HG02623 (cell line): ENCODE measurements around the gene TRAP1.
A peak's percentile ranks its signal among the peaks of the same experiment; 100 is the strongest.

Source experiments
- ATAC-seq: cut with Tn5 transposase; IDR thresholded peaks from one replicate; pipeline ENCODE4 v1.9.1; 2021; ENCODE audit warnings: moderate library complexity; ENCODE audit not compliant: unreplicated experiment

The TRAP1 gene

DNA sequence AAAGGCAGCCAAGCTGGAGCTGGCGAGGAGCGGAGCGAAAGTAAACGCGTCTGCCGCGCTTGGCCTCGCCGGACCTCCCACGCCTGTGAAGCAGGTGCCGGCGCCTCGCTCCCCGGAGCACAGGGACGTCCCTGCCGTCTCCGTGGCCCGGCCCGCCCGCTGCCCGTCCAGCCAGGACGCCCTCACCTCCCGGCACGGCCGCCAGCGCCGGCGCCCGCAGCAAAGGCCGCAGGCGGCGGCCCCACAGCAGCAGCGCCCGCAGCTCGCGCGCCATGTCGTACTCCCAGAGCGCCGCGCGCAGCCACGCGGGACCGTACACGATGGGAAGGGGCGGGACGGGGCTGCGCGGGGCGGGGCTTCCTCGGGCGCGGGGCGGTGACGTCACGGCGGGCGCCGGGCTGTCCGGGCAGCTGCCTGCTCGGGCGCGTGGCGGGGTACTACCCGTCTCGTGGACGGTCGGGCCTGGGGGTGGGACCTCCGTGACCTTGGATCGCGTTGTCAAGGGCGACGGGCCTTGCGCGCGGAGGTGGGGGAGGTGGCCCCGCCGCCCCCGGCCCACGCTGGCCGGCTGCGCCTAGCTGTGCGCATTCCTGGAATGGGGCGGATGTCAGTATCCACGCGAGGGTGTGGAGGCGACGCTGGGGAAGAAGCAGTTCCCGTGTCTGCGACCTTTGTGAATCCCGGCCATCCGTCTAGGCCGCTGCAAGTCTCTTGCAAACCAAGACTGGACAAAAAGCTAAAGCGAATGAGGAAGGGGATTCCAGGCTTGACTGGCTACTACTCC is at the start of gene TRAP1:
Gene TRAP1 (minus strand): TSS at position 290 of the 784 bp plus-strand sequence. CDS start 16 bp downstream, at position 274.
- peak; percentile 74 for ATAC-seq

DNA sequence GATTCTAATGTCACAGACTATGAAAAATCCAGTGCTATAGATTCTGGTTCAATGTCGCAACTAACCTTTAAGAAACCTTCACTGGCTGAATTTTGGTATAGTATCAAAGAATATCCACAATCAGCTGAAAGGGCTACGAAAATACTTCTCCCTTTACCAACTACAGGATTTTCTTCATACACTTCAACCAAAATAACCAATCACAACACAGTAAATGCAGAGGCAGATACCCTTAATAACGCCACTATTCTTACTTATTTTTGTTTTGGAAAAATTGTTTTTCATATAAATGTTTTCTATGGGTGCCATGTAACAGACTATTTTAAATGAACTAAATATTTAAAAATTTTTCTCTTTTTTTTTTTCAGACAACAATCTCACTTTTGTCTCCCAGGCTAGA is 48.9 kb upstream of the TRAP1 start:
- no peak for ATAC-seq

DNA sequence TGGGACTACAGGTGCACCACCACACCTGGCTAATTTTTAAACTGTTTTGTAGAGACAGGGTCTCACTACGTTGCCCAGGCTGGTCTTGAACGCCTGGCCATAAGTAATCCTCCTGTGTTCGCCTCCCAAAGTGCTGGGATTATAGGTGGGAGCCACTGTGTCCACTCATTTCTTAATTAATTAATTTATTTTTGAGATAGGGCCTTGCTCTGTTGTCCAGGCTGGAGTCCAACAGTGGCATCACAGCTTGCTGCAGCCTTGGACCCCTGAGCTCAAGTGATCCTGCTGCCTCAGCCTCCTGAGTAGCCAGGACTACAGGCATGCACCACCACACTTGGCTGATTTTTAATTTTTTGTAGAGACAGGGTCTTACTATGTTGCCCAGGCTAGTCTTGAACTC is 47.1 kb upstream of the TRAP1 start:
- no peak for ATAC-seq

DNA sequence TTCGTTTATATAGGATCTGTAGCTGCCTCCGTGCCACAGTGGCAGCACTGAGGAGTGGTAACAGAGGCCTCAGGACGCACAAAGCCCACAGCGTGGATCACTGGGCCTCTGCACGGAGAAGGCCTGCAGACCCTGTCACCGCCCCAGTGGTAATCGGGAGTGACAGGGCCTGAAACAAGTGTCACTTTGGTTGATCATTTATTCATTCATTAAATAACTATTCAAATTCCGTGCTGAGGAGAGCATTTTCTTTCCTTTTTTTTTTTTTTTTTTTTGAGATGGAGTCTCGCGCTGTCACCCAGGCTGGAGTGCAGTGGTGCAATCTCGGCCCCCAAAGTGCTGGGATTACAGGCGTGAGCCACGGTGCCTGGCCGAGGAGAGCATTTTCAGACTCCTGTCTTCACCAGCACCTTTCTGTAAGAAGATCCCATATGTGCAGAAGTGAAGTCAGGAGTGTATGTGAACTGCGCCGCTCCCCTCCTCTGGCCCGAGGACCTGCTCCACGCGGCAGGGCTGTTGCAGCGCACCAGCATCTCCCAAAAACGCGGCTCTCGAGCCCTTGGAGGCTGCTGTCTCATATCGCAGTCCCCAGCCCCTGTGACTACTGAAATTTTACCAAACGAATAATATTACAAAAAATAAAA is 44.9 kb upstream of the TRAP1 start:
- no peak for ATAC-seq

DNA sequence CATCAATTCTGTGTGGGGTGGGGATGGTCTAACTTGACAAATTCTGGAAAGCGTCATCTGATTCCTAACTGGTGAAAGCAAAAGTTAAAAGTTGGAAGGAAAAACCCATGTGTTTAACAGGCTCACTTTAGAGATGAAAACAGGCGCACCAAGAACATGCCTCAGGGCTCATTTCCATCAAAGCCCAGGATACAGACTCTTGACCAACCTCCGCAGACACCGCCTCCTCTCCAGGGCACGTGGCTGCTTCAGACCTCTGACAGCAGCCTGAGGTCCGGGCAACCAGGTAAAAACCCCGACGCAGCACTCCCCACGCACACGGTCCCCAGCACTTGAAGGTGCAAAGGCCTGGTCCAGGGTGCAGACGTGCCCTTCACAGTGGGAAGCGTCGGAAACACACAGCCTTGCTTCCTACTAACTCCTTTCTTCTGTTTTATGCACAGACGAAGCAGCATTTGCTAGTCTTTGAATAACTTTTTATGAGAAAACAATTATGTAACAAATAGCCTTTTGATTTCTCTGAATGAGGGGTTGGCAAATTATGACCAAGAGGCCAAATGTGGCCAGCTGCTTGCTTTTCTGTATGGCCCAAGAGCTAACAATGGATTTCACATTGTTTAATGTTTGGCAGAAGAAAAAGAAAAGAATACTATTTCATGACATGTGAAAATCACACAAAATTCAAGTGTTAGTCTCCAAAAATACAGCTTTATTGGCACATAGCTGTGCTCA is 44.2 kb upstream of the TRAP1 start:
- no peak for ATAC-seq

DNA sequence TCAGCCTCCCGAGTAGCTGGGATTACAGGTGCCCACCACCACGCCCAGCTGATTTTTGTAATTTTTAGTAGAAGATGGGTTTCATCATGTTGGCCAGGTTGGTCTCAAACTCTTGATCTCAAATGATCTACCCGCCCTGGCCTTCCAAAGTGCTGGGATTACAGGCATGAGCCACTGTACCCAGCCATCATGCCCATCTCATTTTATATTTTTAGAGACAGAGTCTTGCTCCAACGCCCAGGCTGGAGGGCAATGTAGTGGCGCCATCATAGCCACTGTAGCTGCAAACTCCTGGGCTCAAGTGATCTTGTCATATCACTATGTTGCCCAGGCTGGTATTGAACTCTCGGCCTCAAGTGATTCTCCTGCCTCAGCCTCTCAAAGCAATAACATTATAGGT is 43.2 kb upstream of the TRAP1 start:
- no peak for ATAC-seq

DNA sequence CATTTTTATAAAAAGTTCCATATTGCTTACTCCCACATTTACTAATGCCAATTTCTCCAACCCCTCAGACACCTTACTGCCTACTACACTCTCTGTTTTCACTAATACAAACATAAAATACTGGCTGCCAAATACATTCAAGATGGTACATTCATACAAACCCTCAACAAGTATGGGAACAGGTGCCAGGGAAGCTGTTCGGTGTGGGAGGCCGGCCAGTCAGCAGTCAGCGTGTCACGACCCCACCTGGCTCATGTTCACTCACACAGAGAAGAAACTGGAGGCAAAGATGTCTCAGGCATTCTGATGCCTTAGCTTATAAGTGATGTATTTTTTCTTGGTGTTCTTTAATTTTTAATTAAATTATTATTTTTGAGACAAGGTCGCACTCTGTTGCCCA is 42.4 kb upstream of the TRAP1 start:
- ATAC-seq: no peak

DNA sequence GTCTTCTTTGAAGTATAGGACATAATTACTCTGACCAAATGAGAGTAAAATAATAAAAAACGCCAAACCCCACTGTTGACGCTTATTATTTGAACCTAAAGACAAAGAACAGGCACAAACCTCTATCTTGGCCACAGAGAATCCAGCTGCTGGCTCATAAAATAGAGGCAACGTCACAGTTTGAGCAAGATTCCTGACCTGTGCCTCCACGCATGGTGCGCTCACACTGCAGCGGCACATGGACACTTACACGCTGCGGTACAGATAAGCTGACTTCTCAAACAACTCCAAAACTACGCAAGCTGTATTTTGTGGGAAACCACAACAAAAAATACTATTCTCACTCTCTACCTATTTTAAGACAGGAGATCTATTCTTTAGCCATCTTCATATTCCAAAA is 38.8 kb upstream of the TRAP1 start:
- ATAC-seq: no peak

DNA sequence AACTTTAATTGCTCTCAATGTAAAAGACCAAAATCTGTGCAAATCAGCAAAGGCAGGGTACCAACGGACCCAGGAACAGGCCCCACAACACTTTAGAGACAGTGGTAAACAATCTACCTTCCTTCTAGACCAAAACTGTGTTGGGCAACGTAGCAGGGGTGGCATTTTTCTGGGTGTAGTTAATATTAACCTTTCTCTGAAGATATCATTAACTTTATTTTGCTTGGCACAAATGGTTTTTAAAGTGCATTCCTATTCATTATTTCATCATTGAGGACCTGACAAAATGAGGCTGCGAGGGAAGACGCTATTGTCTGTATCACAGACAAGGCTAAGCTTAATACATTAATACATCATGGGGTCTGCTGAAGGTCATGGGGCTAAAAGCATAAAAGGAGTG is 37.9 kb upstream of the TRAP1 start:
- no peak for ATAC-seq

DNA sequence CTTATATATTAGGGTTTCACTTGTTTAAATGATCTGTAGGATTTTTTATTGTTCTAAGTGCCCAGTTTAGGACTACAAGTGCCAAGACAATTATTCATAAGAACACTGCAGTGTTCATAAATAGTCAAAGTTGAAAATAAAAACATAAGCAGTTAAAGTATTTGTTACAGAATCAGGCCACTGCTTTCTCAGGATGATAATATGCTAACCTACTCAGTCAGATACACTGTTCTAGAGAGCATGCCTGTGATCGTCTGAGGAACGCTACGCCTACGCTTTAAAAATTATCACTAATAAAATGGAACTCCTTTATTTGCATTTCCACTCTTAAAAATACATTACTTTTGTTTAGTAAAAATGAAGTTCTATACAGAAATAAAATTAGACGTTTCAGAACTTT is 37.4 kb upstream of the TRAP1 start:
- no peak for ATAC-seq

DNA sequence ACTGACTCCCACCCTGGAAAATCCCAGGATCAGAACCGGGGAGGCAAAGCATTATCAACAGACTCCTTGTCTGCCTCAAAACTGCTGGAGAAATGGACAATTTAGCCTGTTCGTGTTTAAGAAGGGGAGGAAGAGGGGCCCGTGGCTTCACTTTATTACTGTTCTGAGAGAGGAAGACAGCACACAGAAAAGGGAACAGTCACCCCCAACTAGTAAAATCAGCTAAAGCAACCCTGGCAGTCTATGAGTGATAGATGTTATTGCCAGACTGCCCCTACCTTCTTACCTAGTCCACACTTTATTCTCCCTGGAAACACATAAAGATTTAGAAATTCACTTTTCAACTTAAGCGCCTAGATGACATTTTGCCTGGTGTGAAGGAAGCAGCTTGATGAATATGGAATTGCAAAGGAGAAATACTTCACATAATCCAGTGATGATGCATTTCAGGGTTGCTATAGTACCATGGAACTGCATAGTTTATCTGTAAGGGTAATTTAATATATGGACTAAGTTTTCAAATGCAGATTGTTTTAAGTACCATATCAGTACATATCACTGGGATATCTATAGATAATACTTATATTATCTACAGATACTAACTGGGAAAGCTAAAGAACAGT is 36.9 kb upstream of the TRAP1 start:
- no peak for ATAC-seq

DNA sequence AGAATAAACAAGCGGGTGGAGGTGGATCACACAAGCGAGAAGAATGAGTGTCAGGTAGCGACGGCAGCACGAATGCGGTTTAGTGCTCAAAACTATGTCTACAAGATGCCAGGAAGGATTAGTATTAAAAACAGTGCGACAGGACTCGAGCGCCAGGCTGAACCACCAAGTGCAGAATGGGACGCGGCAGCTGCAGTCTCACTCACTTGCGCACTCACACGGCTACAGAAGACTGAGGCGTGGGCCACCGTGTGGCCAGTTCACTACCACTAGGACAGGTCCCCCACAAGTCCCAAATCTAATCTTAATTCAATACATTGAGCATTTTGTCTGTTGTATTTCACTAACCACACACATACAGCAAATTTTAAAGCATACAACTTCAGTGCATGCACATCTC is 35.7 kb upstream of the TRAP1 start:
- no peak for ATAC-seq

DNA sequence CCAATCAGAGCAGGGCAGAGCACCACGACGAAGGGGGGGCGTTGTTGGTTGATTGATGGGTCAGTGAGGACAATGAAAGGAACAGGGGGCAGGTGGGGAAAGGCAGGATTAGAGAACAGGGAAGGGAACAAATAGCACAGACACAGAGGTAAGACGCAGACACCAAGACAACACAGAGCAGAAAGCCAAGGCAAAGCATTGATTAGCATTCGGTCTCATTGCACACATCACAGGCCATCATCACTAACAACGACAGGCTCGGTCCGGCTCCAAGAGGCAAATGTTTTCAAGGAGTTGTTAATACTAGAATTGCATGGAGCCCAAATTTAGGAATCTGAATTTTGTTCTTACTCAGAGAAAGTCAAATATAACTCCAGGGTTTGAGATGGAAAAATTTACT is 34.6 kb upstream of the TRAP1 start:
- ATAC-seq: no peak

DNA sequence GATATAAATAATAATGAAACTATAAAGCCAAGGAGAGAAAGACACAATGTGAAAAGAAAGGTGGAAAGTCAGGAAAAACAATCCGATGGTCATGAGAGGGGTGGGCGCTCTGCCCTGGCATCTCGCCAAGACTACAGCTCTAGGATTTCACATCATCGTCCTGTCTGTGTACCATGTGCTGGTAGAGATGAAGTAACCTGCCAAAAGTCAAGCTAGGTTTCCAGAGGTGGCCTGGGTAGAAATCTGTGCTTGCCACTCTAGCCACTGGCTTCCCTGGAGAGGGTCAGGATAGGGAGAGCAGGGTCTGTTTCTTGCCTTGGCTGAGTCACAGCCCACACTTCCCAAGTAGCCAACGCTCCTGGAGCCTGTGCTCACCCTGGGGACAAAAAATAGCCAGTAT is 31.0 kb upstream of the TRAP1 start:
- ATAC-seq: no peak

DNA sequence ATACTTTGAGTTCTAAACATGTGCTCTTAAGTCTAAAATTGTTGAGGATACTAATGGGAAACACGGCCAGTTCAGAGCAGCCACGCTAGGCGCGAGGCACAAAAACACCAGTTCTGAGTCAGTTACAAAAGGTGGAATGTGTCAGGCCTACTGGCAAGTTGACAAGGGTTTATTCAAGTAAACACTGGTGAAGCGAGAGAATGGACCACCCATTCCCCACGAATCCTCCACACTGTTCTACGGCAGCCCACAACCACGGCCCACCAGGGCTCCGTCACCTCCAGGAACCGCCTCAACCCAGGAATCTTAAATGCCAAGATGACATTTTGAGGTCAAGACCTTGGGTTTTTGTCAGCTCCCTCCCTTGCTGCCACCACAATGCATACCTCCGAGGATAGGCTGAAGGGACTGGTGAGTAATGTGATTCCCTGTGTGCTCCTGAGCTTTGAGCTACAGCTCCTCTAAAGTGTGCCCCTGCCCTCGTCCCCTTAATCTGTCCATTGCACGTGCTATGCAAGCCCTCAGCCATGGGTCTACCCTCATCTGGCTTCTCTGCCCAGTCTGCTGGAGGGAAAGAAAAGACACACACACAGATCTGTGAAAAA is 28.5 kb upstream of the TRAP1 start:
- no peak for ATAC-seq

DNA sequence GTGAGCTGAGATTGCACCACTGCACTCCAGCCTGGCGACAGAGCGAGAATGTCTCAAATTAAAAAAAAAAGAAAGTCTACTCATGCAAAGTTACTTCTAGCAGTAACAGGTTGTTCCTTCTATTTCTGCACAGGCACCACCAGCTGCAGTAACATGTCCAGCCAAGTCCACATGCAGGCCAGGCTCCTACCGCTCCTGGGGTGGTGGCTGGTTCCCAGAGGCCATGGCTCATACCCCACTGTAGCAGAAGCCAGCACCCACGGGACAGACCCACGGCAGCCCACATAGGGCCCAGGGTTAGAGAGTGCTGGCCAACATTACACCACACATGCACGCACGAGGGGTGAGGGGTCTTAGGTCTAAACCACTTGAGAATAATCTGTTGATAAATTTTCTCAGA is 26.7 kb upstream of the TRAP1 start:
- no peak for ATAC-seq

DNA sequence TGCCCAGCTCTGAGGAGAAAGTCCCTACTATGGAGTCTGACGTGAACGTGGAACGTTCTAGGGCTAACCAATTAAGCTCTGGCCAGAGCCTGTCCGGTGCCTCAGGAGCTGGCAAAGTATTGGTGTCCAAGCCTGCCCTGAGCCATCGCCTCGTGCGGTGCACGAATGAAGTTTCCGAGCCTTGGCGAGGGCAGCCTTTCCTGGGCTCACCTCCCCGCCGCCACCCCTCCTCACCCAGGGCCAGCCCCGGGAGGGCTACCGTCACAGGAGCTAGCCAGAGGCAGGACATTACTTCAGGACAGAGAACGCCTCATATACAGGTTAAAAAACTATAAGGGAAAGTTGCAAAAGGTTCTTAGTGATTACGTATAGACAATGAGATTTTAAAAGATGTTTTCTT is 23.6 kb upstream of the TRAP1 start:
- no peak for ATAC-seq

DNA sequence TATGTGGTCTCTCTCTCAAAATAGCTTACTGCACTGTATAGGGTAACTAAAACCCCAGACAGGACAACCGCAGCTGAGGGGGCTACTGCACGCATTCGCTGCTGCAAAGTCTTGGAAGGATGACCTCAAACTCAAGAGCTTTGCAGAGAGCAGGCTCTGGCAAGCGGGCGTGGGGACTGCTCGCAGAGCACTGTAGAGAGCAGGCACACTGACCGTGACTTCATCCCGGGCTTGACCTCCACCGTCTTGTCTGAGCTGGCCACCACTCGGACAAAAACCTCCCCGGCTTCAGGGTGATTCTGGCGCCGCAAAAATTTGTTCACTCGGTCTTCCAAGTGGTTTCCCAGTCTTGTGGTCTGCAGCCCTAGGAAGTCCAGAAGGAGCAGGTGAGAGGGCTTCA is 22.9 kb upstream of the TRAP1 start:
- ATAC-seq: no peak

DNA sequence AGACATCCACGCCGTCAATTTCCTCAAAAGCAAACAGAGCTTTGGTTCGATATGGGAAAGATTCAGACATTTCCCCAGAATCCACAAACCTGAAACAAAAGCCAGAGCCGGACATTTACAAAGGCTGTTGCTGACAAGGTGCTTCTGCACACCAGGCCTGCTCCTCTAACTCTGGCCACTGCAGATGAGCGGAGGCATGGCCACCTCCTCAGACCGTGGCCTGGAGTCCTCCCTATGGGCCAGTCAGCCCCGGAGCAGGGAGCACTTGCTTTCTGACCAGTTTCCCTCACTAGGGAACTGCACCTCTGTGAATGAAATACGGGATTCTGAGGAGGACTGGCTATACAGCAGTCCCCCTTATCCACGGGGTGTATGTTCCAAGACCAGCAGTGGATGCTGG is 22.3 kb upstream of the TRAP1 start:
- ATAC-seq: no peak

DNA sequence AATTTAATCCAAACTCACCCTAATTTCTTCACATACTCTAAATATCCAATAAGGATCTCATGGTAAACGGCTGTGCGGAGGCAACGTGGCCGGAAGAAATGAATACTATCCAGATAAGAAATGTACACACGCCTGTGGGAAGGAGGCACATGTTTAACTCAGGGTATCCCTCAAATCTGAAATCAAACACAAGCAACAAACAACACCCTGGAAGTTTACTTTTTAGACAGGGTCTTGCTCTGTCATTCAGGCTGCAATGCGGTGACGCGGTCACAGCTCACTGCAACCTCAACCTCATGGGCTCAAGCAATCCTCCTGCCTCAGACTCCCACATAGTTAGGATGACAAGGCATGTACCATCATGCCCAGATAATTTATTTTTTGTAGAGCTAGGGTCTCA is 21.2 kb upstream of the TRAP1 start:
- no peak for ATAC-seq

DNA sequence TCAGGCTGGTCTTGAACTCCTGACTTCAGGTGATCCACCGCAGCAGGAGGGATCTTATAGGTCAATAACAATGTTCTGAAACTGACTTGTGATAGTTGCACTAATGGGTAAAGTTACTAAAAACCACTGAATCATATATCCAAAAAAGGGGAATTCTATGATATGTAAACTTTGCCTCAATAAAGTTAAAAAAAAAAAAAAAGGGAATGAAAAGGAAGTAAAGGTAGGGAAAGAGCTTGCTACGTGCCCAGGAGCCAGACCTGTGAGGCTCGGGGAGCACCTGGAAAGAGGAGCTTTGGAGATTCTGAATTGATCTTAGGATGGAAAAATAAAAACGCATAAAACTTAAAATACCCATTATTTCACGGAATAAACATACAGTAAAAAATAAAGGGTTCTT is 20.8 kb upstream of the TRAP1 start:
- ATAC-seq: no peak
